Measurements from ENCODE around the gene CD320. TPM values are rescaled to one million over a fixed set of nuclear protein-coding genes. Genes with fewer than 3 reads are reported as not detected.
"Not testable (repeated sequence)": the region's sequence is repeated elsewhere in the genome, so short reads cannot be mapped to it uniquely, and the experiment has no call there.

The CD320 gene
- total RNA-seq, 1 donor from 2014 or later: 32.9 TPM

DNA sequence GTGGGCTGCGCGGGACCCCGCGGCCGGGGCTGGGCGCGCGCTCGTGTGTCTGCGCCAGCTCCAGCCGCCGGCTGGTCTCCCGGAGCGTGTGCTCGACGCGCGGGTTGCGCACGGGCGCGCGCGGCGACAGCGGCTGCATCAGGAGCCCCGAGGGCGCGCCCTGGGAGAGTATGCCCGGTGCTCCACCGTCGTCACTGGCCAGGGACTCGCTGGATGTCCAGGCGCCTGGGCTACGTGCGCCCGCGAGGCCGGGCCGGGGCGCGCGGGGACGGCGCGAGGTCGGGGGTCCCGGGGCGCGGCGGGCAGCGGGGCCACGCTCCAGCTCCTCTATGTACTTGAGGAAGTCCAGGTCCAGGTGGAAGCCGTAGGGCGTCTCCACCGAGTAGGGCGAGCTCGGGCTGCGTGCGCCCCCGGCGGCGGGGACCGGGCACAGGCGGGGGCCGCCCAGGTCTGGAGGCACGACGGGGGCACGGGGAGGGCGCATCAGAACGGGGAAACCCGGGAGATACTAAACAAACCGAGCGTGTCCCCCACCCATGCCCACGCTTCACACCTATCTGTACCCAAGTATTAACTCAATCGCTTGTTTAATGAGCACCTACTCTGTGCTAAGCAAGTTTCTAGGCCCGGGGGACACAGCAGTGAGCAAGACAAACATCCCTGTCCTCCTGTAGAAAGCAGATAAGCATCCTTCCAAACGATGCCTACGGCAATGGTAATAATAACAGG is 27.3 kb upstream of the CD320 start:
- intact Hi-C loops (cut with DNase I): no loop called here
- ATAC-seq (no peak), DNase-seq (ENCODE audit: missing footprints) (no peak)

GRCh38 chr19:8334458-8335342 is 26.5 kb upstream of the CD320 start:
- ATAC-seq (peak; percentile 53), DNase-seq (ENCODE audit: missing footprints) (peak; percentile 72)
- intact Hi-C loops (cut with DNase I): no loop called here

DNA sequence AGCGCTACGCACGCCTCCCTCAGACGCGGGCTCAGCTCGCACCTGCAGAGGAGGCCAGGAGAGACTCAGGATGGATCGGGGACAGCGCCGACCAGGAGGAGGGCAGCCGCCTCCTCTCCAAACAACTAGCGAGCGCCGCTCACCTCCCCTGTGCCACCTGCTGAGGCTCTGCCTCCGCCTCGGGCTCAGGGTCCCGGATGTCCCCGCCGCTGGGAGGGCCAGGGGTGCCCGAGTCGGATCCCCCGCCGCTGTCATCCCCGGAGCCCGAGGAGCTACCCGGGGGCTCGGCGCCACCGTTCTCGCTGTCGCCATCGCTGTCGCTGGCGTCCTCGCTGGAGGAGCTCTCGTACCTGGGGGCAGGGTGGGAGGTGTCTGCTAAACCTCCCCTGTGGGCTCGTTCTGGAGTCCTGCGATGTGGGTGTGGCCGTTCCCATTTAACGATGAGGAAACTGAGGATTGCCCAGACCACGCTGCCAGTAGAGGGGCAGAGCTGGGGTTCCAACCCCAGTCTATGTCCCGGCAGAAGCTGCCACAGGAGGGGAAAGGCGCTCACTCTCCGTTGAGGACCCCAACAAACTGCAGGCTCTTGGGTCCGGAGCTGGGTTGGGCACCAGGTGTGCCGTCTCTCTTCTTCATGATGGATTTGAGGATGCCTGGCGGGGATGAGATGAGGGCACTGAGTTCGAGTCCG is 25.8 kb upstream of the CD320 start:
- intact Hi-C loops (cut with DNase I): no loop called here
- ATAC-seq (no peak), DNase-seq (ENCODE audit: missing footprints) (no peak)

DNA sequence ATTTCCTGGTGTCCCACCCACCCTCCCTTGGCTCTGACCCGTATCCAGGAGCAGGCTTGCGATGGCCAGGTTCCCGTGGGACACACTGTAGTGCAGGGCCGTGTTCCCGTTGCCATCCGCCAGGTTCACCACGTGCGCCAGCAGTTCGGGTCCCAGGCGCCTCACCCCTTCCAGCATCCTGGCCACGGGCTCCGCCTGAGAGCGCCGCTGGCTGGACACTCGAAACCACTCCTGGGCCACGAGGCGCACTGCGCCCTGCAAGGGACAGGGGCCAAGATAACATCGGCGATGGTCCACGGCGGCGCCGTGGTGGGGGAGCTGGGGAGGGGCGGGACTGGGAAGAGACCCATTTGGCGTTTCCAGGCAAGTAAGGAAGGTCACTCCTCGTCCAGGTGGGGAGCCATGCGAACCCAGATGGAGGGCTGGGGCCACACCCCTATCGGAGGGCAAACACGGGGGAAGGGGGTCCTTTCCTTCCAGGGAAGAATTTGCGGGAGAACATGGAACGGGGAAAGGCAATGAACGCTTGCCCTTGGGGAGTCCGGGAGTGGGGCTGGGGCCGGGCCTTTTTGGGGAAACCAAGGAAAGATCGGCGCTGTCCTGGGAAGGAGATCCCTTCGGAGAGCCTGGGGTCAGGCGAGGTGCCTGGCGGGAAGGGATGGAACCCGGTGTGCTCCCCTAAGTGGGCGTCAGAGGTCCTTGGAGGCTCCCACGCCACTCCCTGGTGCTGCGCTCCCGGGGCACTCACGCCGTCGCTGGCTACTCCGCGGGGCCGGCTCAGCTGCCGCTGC is 25.0 kb upstream of the CD320 start:
- intact Hi-C loops (cut with DNase I): no loop called here
- DNase-seq (ENCODE audit: missing footprints): no peak
- ATAC-seq: no peak

GRCh38 chr19:8331263-8331845 is 23.2 kb upstream of the CD320 start:
- intact Hi-C loops (cut with DNase I): no loop called here
- ATAC-seq (no peak), DNase-seq (ENCODE audit: missing footprints) (no peak)

DNA sequence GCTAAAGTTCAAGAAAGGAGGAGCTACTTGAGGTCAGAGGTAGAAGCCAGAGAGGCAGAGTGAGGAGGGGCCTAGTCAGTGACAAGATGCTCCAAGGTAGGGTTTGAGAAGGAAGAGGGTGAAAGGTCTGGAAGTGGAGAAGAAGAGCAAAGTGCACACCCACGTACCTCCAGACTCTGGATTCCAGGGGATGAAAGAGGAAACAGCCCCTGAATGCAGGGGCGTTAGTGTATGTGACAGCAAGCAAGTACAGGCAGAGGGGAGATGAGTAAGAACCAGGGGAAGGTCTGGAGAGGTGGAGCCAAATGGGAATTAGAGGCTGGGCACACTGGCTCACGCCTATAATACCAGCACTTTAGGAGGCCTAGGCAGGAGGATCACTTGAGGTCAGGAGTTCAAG is 21.8 kb upstream of the CD320 start:
- intact Hi-C loops (cut with DNase I): no loop called here
- ATAC-seq (no peak), DNase-seq (ENCODE audit: missing footprints) (no peak)

GRCh38 chr19:8325454-8325853 is 17.3 kb upstream of the CD320 start:
- intact Hi-C loops (cut with DNase I): no loop called here
- no peak for ATAC-seq

DNA sequence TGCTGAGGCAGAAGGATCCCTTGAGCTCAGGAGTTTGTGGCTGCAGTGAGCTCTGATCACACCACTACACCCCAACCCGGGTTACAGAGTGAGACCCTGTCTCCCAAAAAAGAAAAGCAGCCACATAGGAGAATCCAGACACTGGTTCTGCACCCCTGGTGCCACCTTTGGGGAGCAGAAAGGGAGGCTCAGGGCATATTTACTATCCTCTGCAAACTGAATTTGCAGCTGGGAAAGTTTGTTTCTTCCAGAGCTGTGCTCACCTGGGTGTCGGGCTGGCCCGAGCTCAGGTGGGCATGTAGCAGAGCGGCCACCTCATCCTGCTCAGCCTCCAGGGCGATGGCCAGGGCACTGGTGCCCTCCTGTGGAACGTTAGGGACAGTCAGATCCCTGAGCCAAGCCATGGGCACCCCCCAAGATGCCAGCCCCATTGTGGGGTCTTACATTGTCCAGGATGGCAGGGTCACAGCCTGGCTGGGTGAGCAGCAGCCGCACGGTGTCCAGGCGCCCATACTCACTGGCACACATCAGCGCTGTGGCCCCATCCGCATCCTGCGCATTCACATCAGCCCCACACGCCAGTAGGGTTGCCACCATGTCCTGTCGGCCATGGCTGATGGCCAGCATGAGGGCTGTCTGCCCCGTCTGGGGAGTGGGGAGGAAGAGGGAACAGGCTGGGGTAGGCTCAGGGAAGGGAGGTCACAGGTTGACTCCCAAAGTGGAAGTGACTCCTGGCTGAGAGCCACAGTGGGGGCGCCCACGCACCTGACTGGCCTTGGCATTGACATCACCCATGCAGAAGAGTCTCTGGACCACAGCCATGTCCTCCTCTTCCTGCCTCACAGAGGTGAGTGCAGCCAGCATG is 16.3 kb upstream of the CD320 start:
- intact Hi-C loops (cut with DNase I): no loop called here
- DNase-seq (ENCODE audit: missing footprints): peak; percentile 28
- ATAC-seq: no peak

More at GRCh38 chr19:8325454-8325853, 17.3 kb upstream of the CD320 start:
- peak; percentile 20 for DNase-seq (ENCODE audit: missing footprints)

DNA sequence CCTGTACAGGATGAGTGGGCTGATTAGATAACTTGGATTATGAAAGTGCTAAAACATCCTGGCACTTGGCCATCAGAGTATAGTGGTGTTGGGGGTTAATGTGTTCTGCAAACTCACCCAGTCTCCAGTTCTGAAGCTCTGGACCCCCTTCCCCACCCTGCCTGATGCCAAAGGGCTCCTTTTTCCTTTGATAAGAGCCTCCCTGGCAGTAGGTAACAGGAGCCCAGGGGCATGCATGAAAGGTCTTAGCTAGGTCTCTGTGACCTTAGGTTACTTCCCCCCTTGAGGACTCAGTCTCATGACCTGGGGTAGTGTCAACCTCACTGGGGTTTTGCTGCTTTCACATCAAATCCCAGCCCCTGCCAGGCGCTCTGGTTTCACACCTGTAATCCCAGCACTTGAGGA is 15.6 kb upstream of the CD320 start:
- no peak for ATAC-seq
- intact Hi-C loops (cut with DNase I): no loop called here

GRCh38 chr19:8322638-8322997 is 14.5 kb upstream of the CD320 start:
- no peak for ATAC-seq
- DNase-seq (ENCODE audit: missing footprints): peak; percentile 23
- intact Hi-C loops (cut with DNase I): no loop called here

More for the DNA sequence above, 15.6 kb upstream of the CD320 start:
- DNase-seq (ENCODE audit: missing footprints): peak; percentile 6

DNA sequence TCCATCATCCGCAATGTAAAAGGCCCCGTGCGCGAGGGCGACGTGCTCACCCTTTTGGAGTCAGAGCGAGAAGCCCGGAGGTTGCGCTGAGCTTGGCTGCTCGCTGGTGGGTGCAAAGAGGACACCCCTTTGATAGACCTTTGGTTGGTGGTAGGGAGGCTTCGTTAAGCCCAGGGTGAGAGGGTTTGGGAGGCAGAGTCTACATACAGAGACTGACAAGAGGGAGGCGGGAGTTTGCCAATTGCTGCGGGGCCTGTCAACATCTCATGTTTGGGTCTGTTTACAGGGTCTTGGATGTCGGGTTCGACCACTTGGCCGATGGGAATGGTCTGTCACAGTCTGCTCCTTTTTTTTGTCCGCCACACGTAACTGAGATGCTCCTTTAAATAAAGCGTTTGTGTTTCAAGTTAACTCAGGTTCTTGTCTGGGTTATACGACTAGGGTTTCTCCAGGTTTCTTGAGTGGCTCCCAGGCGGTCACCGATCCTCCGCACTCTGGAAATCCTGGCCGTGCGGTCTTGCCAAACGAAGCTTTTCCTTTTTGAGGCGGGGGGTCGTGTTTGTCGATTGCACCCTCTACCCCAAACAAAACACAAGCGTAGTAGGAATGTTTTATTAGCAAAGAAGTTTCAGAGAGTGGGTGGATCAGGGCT is 14.0 kb upstream of the CD320 start:
- DNase-seq (ENCODE audit: missing footprints) (peak; percentile 17), ATAC-seq (no peak)
- intact Hi-C loops (cut with DNase I): no loop called here

DNA sequence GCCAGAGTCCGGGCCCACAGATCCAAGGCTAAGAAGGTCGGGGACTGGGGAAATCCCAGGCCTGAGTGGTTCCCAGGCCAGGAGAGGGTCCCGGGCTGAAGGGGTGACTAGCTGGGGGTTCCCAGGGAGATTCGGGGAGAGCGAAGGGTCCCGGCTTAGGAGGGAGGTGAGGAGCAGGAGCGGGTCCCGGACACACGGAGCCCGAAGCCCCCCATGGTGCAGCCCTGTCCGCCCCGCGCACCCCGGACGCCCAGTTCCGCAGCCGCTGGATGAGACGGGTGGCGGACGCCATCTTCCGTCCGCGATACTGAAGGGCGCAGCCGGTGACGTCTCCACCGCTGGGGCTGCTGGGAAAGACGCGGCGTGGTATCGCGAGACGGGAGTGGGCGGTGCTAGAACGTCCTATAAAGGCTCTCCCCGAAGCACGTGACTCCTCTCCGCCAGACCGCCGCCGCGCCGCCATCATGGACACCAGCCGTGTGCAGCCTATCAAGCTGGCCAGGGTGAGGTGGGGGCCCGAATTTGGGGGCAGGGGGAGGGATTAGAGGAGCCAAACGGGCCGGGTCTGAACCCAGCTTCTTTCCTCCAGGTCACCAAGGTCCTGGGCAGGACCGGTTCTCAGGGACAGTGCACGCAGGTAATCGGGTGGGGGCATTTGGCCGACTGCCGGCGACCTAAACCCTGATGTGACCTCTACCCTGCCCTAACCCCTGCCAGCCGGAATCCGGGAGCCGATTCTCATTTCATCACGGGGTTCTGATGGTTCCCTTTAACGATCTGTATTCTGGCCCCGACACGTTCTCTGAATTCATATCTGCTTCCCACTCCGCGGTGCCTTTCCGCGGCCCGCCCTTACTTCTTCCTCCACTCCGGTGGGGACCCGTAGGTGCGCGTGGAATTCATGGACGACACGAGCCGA is 13.2 kb upstream of the CD320 start, which contains the start of the genes NDUFA7 and RPS28:
NDUFA7 (minus strand) TSS at position 309 of the 919 bp plus-strand sequence; CDS start at position 292, 17 bp downstream.
RPS28 (plus strand) TSS at position 430 of the 919 bp plus-strand sequence; CDS start at position 465, 35 bp downstream.
- peak; percentile 95 for ATAC-seq
- intact Hi-C loops (cut with DNase I): no loop called here
- DNase-seq (ENCODE audit: missing footprints): peak; percentile 99

- DNase-seq (ENCODE audit: missing footprints): peak; percentile 45
- no peak for ATAC-seq
- intact Hi-C loops (cut with DNase I): no loop called here
These were observed 12.5 kb upstream of the CD320 start for GRCh38 chr19:8320564-8321066.

DNA sequence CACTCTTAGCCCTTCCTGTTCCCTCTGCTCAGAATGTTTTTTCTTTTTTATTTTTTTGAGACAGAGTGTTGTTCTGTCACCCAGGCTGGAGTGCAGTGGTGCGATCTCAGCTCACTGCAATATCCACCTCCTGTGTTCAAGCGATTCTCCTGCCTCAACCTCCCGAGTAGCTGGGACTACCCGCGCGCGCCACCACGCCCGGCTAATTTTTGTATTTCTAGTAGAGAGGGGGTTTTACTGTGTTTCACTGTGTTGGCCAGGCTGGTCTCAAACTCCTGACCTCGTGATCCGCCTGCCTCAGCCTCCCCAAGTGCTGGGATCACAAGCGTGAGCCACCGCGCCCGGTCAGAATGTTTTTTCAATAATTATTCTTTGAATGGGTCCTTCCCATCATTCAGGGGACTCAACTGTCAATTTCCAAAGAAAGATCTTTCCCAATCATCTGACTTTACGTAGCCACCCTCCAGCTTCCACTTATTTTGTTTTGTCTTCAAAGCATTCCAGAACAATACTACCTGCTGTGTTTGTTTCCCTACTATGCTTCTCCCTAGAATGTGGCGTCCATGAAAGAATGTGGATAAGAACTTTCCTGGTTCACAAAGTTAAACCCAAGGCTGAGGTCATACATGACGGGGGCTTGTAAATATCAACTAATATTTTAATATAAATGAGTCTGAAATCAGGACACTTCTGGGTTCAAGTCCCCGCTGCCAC is 11.8 kb upstream of the CD320 start:
- intact Hi-C loops (cut with DNase I): no loop called here
- DNase-seq (ENCODE audit: missing footprints) (peak; percentile 4), ATAC-seq (no peak)

- ATAC-seq; intact Hi-C loops (cut with DNase I); DNase-seq (ENCODE audit: missing footprints): not testable (repeated sequence)
These were observed 10.7 kb upstream of the CD320 start for GRCh38 chr19:8318835-8319234.

Data from Right ventricle myocardium inferior (tissue), 1 donor.